ENCODE measurements around the gene PARN. TPM values are rescaled to one million over a fixed set of nuclear protein-coding genes. Genes with fewer than 3 reads are reported as not detected.

The PARN gene
- total and polyA plus RNA-seq, 2 of the 8 experiments (the other 6 are each of a cell fraction or from before 2014, with no cell fraction given), result 24.5 to 44.6 TPM

DNA sequence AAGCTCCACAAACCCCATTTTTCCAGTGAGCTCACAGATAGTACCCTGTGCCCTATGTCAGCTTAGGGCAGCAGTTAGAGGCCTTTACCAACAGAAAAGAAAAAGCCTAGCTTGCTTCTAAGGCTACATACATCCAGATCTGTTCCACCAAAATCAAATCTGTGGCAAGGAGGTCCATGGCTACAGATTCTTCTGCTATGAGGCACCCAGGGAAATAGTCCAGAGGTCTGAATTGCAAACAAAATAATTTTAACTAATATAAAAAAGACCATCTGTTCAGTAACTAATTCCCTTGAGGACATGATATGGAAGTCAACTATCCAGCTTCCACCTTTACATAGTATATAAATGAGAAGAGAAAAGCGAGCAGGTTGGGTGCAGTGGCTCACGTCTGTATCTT lies 129.3 kb downstream of the PARN start (continued):
- TF ChIP-seq CTBP2 (IDR thresholded peaks at IDR 0.05; ENCODE audit: borderline replicate concordance, insufficient read depth, insufficient read length, low read length) (no peak), TBP (IDR thresholded peaks at IDR 0.05; ENCODE audit: low read depth, low read length) (no peak), EP300 (IDR thresholded peaks at IDR 0.05; ENCODE audit: borderline replicate concordance in 1 of 2, low read depth in 2 of 2, low read length in 2 of 2) (no peak), JUN (IDR thresholded peaks at IDR 0.05; ENCODE audit: low read depth, low read length) (no peak), BACH1 (IDR thresholded peaks at IDR 0.05; ENCODE audit: low read length) (no peak), GTF2F1 (IDR thresholded peaks at IDR 0.05; ENCODE audit: borderline replicate concordance, low read depth, low read length) (no peak)
